CD14-positive monocyte (primary cell): ENCODE measurements around the gene GRM4. TPM values are rescaled to one million over a fixed set of nuclear protein-coding genes. Genes with fewer than 3 reads are reported as not detected.

ENCODE experiments used
- DNase-seq, 3 donors: peaks; one replicate each; pipeline ENCODE4 v3.0.0-alpha.2; 2011 to 2022
- H2AFZ ChIP-seq: 2 replicates; pipeline ENCODE4 v1.6.0; 2012; ENCODE audit warnings: mild to moderate bottlenecking, low read depth, low read length, inconsistent platforms; ENCODE audit not compliant: insufficient read depth, poor library complexity, severe bottlenecking
- H3K27ac ChIP-seq, 2 donors: 1 replicate in 1 of 2; 2 replicates in 1 of 2; pipeline ENCODE4 v1.5.1; 2012 to 2013; ENCODE audit warnings: low read length in 2 of 2, control low read depth in 1 of 2, inconsistent platforms in 1 of 2, low read depth in 1 of 2, mild to moderate bottlenecking in 1 of 2
- H3K27me3 ChIP-seq, 2 donors: one replicate each; pipeline versions ENCODE4 v1.6.0 to v1.6.1; 2011 to 2013; ENCODE audit warnings: low read length in 2 of 2; ENCODE audit not compliant: control insufficient read depth in 2 of 2, insufficient read depth in 2 of 2
- H3K36me3 ChIP-seq, 2 donors: replicated peaks in 1 of 2; 1 replicate in 1 of 2; 2 replicates in 1 of 2; pipeline versions ENCODE4 v1.5.1 to v1.6.1; 2012 to 2013; ENCODE audit warnings: low read length in 2 of 2, control low read depth in 1 of 2, inconsistent platforms in 1 of 2, mild to moderate bottlenecking in 1 of 2; ENCODE audit not compliant: insufficient read depth in 2 of 2, control insufficient read depth in 1 of 2
- H3K4me1 ChIP-seq, 2 donors: 1 replicate in 1 of 2; 2 replicates in 1 of 2; pipeline versions ENCODE4 v1.5.1 to v1.6.1; 2012 to 2013; ENCODE audit warnings: low read length in 2 of 2, control low read depth in 1 of 2, inconsistent platforms in 1 of 2, mild to moderate bottlenecking in 1 of 2, moderate library complexity in 1 of 2; ENCODE audit not compliant: insufficient read depth in 2 of 2, control insufficient read depth in 1 of 2
- H3K4me2 ChIP-seq: replicated peaks from 2 replicates; pipeline ENCODE3; 2012; ENCODE audit warnings: low read length, moderate library complexity, mild to moderate bottlenecking; ENCODE audit not compliant: poor library complexity, severe bottlenecking; ENCODE audit errors: extremely low read depth
- H3K4me3 ChIP-seq, 3 experiments: fragments of 200-600 bp in 1 of 3; sonication (generic) in 1 of 3; replicated peaks in 1 of 3; 1 replicate in 2 of 3; 2 replicates in 1 of 3; pipeline ENCODE4 v1.5.1; 2011 to 2013; ENCODE audit warnings: low read length in 3 of 3, mild to moderate bottlenecking in 3 of 3, control low read depth in 2 of 3, low read depth in 2 of 3, inconsistent platforms in 1 of 3, moderate library complexity in 1 of 3
- H3K79me2 ChIP-seq: 2 replicates; pipeline ENCODE4 v1.6.0; 2012; ENCODE audit warnings: mild to moderate bottlenecking, control low read depth, inconsistent platforms, low read length, moderate library complexity; ENCODE audit not compliant: insufficient read depth
- H3K9ac ChIP-seq: 2 replicates; pipeline ENCODE4 v1.6.0; 2017; ENCODE audit warnings: low read length, mild to moderate bottlenecking; ENCODE audit not compliant: insufficient read depth, poor library complexity, severe bottlenecking
- H3K9me3 ChIP-seq, 2 donors: replicated peaks in 1 of 2; 1 replicate in 1 of 2; 2 replicates in 1 of 2; pipeline versions ENCODE4 v1.5.1 to v1.6.1; 2012 to 2013; ENCODE audit warnings: low read length in 2 of 2, control low read depth in 1 of 2; ENCODE audit not compliant: control insufficient read depth in 1 of 2, insufficient read depth in 1 of 2
- H4K20me1 ChIP-seq: 2 replicates; pipeline ENCODE4 v1.6.0; 2012; ENCODE audit warnings: mild to moderate bottlenecking, low read length, control low read depth, moderate library complexity; ENCODE audit not compliant: insufficient read depth
- H3K27ac Mint-ChIP-seq, 7 donors: one replicate each; pipeline ENCODE4 v1.8.0; 2020; ENCODE audit warnings: mild to moderate bottlenecking in 7 of 7, mixed read lengths in 7 of 7, moderate library complexity in 6 of 7, inconsistent platforms in 2 of 7
- H3K27me3 Mint-ChIP-seq, 3 donors: one replicate each; pipeline ENCODE4 v1.8.0; 2021 to 2022; ENCODE audit warnings: low read depth in 3 of 3, mild to moderate bottlenecking in 3 of 3, mixed read lengths in 3 of 3, moderate library complexity in 3 of 3, inconsistent platforms in 1 of 3
- H3K36me3 Mint-ChIP-seq, 2 donors: one replicate each; pipeline ENCODE4 v1.8.0; 2020; ENCODE audit warnings: mixed read lengths in 2 of 2, inconsistent platforms in 1 of 2, mild to moderate bottlenecking in 1 of 2
- H3K4me1 Mint-ChIP-seq: one replicate; pipeline ENCODE4 v1.8.0; 2020; ENCODE audit warnings: mild to moderate bottlenecking, mixed read lengths
- H3K4me3 Mint-ChIP-seq, 2 donors: one replicate each; pipeline ENCODE4 v1.8.0; 2020; ENCODE audit warnings: mild to moderate bottlenecking in 2 of 2, mixed read lengths in 2 of 2, moderate library complexity in 1 of 2
- H3K9me3 Mint-ChIP-seq, 7 donors: one replicate each; pipeline ENCODE4 v1.8.0; 2020 to 2022; ENCODE audit warnings: mixed read lengths in 7 of 7, mild to moderate bottlenecking in 6 of 7, moderate library complexity in 6 of 7, inconsistent platforms in 2 of 7
- CTCF ChIP-seq: fragments of 200-600 bp; IDR thresholded peaks from one replicate; pipeline ENCODE4 v1.8.0; 2022; ENCODE audit warnings: antibody characterized with exemption, mild to moderate bottlenecking
- WGBS: methylation state at CpG from one replicate; pipeline ENCODE4 v1.1.5; 2013; ENCODE audit warnings: missing lambda C conversion rate; ENCODE audit not compliant: insufficient coverage; 5-methylcytosine and 5-hydroxymethylcytosine counted together
- intact Hi-C, 2 donors: fragments of 100-400 bp; cut with micrococcal nuclease; formaldehyde crosslinking; loops; one replicate each; pipeline versions ENCODE4 v1.15.0 to v1.15.1; 2023
- polyA plus RNA-seq, 3 donors: library from polyadenylated mRNA; depleted of rRNA in 1 of 3; unstranded in 2 of 3; stranded (reverse) in 1 of 3; fragments of 300-500 nt in 2 of 3; fragments of >200 nt in 1 of 3; fragmentation: Illumina TruSeq in 2 of 3; gene quantifications; 1 replicate in 2 of 3; 2 replicates in 1 of 3; pipeline ENCODE4 v1.2.3, GENCODE V29; 2012 to 2021

GRM4 gene
- polyA plus RNA-seq, 3 donors = not detected

GRCh38 chr6:33998660-33999059 lies 147.2 kb downstream of the GRM4 start:
- Mint-ChIP-seq H3K4me3 (no peak overlapping the region), H3K9me3 (peaks cover 0 to 5% (median 2%) of the 10 kb centered on the region in 7 donors), H3K27ac (no peak overlapping the region), H3K4me1 (peaks cover 11% of the 10 kb centered on the region), H3K36me3 (no peaks in the 10 kb centered on the region), H3K27me3 (peaks cover 2 to 15% (median 7%) of the 10 kb centered on the region in 3 donors)
- Histone ChIP-seq H3K27ac (no peak overlapping the region), H3K4me2 (no peak overlapping the region), H3K9me3 (no peaks in the 10 kb centered on the region), H3K36me3 (no peaks in the 10 kb centered on the region), H3K79me2 (no peaks in the 10 kb centered on the region), H3K27me3 (peaks cover 0 to 2% of the 10 kb centered on the region in 2 donors), H3K4me3 (no peak overlapping the region), H3K4me1 (peaks cover 0 to 10% of the 10 kb centered on the region in 2 donors), H3K9ac (no peak overlapping the region), H4K20me1 (no peaks in the 10 kb centered on the region), H2AFZ (no peak overlapping the region)
- intact Hi-C loops = no loop called here
- 94% methylated on average over 3 of the region's 5 CpGs for WGBS
- TF ChIP-seq CTCF = no peak
- DNase-seq = no peak

- H3K4me2 ChIP-seq = no peak overlapping the region
- peaks cover 4 to 18% (median 8%) of the 10 kb centered on the region in 3 donors for H3K27me3 Mint-ChIP-seq
- H3K36me3 Mint-ChIP-seq = no peaks in the 10 kb centered on the region
- H3K9me3 ChIP-seq = no peaks in the 10 kb centered on the region
- no peaks in the 10 kb centered on the region for H3K79me2 ChIP-seq
- WGBS = no CpG with 5 or more reads among the region's 1 CpG
- peaks cover 0 to 2% of the 10 kb centered on the region in 2 donors for H3K27me3 ChIP-seq
- H2AFZ ChIP-seq = no peak overlapping the region
- no peaks in the 10 kb centered on the region for H4K20me1 ChIP-seq
- H3K27ac Mint-ChIP-seq = no peak overlapping the region
- peaks cover 0 to 10% of the 10 kb centered on the region in 2 donors for H3K4me1 ChIP-seq
- no peak overlapping the region for H3K4me3 Mint-ChIP-seq
- H3K9me3 Mint-ChIP-seq = peaks cover 0 to 5% (median 2%) of the 10 kb centered on the region in 7 donors
- no peak overlapping the region for H3K4me3 ChIP-seq
- TF ChIP-seq CTCF = no peak
- no peak for DNase-seq
- intact Hi-C loops = no loop called here
- H3K27ac ChIP-seq = no peak overlapping the region
- no peak overlapping the region for H3K9ac ChIP-seq
- no peaks in the 10 kb centered on the region for H3K36me3 ChIP-seq
- H3K4me1 Mint-ChIP-seq = peaks cover 11% of the 10 kb centered on the region
These were observed 148.6 kb downstream of the GRM4 start for GRCh38 chr6:33997265-33997664.
